ENCODE data around the gene CARD18. TPM values are rescaled to one million over a fixed set of nuclear protein-coding genes. Genes with fewer than 3 reads are reported as not detected.
A peak's percentile ranks its signal among the peaks of the same experiment; 100 is the strongest.

The CARD18 gene
- total RNA-seq, 1 donor from 2014 or later, result not detected

DNA sequence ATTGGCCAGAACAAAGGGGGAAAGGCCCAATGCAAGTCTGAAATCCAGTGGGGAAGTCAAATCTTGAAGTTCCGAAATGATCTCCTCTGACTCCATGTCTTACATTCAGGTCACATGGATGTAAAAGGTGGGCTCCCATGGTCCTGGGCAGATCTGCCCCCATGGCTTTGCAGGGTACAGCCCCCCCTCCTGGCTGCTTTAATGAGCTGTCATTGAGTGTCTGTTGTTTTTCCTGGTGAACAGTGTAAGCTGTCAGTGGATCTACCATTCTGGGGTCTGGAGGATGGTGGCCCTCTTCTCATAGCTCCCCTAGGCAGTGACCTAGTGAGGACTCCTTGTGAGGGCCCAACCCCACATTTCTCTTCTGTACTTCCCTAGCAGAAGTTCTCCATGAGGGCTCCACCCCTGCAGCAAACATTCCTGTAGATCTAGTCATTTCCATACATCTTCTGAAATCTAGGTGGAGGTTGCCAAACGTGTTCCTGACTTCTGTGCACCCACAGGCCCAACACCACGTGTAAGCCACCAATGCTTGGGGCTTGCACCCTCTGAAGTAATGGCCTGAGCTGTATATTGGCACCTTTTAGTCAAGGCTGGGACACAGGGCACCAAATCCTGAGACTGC lies 9.3 kb downstream of the CARD18 start:
- H3K4me1 Mint-ChIP-seq (ENCODE audit: low read depth, unreplicated experiment), result no peaks in the 10 kb centered on the region
- TF ChIP-seq, protein P1, sequence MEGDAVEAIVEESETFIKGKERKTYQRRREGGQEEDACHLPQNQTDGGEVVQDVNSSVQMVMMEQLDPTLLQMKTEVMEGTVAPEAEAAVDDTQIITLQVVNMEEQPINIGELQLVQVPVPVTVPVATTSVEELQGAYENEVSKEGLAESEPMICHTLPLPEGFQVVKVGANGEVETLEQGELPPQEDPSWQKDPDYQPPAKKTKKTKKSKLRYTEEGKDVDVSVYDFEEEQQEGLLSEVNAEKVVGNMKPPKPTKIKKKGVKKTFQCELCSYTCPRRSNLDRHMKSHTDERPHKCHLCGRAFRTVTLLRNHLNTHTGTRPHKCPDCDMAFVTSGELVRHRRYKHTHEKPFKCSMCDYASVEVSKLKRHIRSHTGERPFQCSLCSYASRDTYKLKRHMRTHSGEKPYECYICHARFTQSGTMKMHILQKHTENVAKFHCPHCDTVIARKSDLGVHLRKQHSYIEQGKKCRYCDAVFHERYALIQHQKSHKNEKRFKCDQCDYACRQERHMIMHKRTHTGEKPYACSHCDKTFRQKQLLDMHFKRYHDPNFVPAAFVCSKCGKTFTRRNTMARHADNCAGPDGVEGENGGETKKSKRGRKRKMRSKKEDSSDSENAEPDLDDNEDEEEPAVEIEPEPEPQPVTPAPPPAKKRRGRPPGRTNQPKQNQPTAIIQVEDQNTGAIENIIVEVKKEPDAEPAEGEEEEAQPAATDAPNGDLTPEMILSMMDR (IDR thresholded peaks at IDR 0.05; ENCODE audit: partially characterized antibody, unreplicated experiment), result no peak
- H3K36me3 Mint-ChIP-seq (ENCODE audit: unreplicated experiment), result no peaks in the 10 kb centered on the region
- H3K27me3 Mint-ChIP-seq (ENCODE audit: unreplicated experiment), result no peaks in the 10 kb centered on the region
- no peaks in the 10 kb centered on the region for H3K9me3 Mint-ChIP-seq (ENCODE audit: unreplicated experiment)
- no peak overlapping the region for H3K27ac Mint-ChIP-seq (ENCODE audit: unreplicated experiment)
- no peak for DNase-seq
- no peak overlapping the region for H3K4me3 Mint-ChIP-seq (ENCODE audit: unreplicated experiment)

DNA sequence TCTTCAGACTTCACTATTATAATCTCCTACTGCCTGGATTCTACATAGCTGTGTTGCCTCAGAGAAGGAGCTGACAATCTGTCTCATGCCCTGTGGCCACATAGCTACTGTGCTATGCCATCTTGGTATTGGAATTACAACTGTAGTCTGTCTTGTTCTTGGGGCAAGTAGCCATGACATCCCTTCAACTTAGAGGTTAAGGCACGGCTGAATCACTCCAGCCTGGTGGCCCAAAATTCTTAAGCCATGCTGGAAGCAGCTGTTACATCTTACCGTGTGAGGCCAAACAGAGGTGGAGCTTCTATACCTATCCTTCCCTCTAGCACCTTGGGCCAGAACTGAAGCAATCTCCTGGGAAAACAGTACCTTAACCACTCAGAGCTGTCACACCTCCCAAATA lies 14.8 kb downstream of the CARD18 start:
- TF ChIP-seq, protein P1 (IDR thresholded peaks at IDR 0.05; ENCODE audit: partially characterized antibody, unreplicated experiment), result no peak
- Mint-ChIP-seq H3K36me3 (ENCODE audit: unreplicated experiment) (no peaks in the 10 kb centered on the region), H3K9me3 (ENCODE audit: unreplicated experiment) (peaks cover 2% of the 10 kb centered on the region), H3K4me3 (ENCODE audit: unreplicated experiment) (no peak overlapping the region), H3K4me1 (ENCODE audit: low read depth, unreplicated experiment) (peaks cover 6% of the 10 kb centered on the region), H3K27me3 (ENCODE audit: unreplicated experiment) (no peaks in the 10 kb centered on the region), H3K27ac (ENCODE audit: unreplicated experiment) (no peak overlapping the region)
- DNase-seq, result no peak

DNA sequence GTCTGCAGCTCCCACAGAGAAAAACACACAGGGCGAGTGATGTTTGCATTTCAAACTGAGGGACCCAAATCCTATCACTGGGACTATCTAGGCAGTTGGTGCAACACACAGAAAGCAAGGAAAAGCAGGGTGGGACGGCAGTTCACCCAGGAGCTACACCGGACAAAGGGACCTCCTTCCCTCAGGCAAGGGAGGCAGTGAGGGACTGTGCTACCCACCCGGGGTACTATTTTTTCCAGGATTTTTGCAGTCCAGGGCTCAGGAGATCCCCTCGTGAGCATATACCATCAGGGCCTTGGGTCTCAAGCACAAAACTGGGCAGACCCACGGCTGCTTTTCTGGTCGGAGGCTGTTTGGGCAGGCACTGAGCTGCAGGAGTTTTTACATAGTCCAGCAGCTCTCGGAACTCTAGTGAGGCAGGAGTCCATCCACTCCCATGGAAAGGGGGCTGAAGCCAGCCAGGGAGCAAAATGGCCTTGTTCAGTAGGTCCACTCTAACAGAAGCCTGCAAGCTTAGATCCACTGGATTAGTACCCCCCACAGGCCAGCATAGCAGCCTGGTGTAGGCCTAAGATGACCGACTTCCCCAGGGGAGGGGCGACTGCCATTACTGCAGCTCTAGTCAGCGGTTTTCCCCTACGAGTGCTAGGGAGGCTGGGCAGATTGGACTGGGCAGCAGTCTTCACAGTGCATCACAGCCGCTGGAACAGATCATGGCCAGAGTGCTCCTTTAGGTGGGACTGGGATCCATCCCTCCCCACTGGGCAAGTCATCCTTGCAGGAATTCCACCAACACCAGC lies 28.2 kb downstream of the CARD18 start:
- H3K36me3 Mint-ChIP-seq (ENCODE audit: unreplicated experiment), result no peaks in the 10 kb centered on the region
- H3K4me1 Mint-ChIP-seq (ENCODE audit: low read depth, unreplicated experiment), result no peaks in the 10 kb centered on the region
- H3K27me3 Mint-ChIP-seq (ENCODE audit: unreplicated experiment), result no peaks in the 10 kb centered on the region
- TF ChIP-seq, protein P1 (IDR thresholded peaks at IDR 0.05; ENCODE audit: partially characterized antibody, unreplicated experiment), result no peak
- H3K27ac Mint-ChIP-seq (ENCODE audit: unreplicated experiment), result no peak overlapping the region
- H3K9me3 Mint-ChIP-seq (ENCODE audit: unreplicated experiment), result no peaks in the 10 kb centered on the region
- DNase-seq, result peak; percentile 8
- H3K4me3 Mint-ChIP-seq (ENCODE audit: unreplicated experiment), result no peak overlapping the region

DNA sequence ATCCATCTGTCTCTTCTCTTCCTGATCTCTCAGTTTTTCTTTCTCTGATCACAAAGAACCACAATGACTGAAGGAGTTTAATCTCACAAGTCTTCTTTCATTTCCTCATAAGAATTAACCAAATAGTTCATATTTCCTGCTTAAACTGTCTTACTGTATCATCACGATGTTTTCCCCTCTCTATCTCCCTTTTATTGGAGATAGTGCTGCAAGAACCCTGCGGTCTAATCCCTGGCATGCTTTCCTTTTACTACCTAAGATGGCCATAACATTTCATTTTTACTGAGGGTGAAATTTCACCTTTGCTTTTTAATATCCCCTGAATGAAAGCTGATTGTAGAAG lies 28.9 kb downstream of the CARD18 start:
- no peaks in the 10 kb centered on the region for H3K9me3 Mint-ChIP-seq (ENCODE audit: unreplicated experiment)
- TF ChIP-seq, protein P1 (IDR thresholded peaks at IDR 0.05; ENCODE audit: partially characterized antibody, unreplicated experiment), result no peak
- H3K27ac Mint-ChIP-seq (ENCODE audit: unreplicated experiment), result no peak overlapping the region
- H3K36me3 Mint-ChIP-seq (ENCODE audit: unreplicated experiment), result no peaks in the 10 kb centered on the region
- H3K4me3 Mint-ChIP-seq (ENCODE audit: unreplicated experiment), result no peak overlapping the region
- no peaks in the 10 kb centered on the region for H3K4me1 Mint-ChIP-seq (ENCODE audit: low read depth, unreplicated experiment)
- no peaks in the 10 kb centered on the region for H3K27me3 Mint-ChIP-seq (ENCODE audit: unreplicated experiment)
- DNase-seq, result no peak
